SH-SY5Y (cell line): ENCODE results near the gene VAV3.

Source experiments
- GATA2 ChIP-seq: IDR thresholded peaks from 2 replicates; pipeline ENCODE4 v1.6.1; 2011; ENCODE audit warnings: mild to moderate bottlenecking, low read depth, low read length
- GATA3 ChIP-seq: IDR thresholded peaks from 2 replicates; pipeline ENCODE4 v1.6.1; 2011; ENCODE audit warnings: low read depth, mild to moderate bottlenecking, low read length, moderate library complexity

DNA sequence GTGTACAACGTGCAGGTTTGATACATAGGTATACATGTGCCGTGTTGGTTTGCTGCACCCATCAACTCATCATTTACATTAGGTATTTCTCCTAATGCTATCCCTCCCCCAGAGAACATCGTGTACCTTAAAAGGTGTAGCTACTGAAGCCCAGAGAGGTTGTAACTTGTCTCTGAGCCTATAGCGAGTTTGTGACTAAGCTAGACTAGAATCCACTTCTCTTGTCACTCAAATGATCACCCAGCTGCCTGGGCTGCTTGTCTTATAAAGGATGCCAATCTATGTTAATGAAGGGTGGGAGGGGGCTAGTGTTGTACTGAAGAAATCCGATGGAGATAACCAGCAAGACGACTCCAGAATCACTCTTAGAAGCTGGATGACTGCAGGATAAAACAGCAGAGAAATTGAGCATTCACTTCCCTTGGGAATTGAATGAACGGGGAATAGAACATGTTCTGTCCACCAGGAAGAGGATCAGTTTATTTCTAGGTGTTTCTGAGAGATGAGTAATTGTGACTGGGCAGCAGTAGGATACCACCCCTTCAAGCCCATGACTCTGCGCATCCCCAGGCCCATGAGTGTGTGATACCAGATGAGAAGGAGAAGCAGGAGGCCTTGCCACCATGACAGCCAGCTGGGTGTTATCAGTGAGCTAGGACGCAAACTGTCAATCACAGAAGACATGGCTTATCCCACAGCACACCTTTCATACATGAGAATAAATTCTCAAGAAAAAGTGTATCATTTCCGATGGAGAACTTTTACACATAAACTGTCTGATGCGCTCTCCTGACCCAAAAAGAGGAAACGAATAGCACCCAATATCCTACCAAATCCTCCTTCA lies 433.7 kb downstream of the VAV3 start:
- TF ChIP-seq GATA2: no peak
- no peak for TF ChIP-seq GATA3
